ENCODE measurements around the gene TECPR2.
"Not testable (repeated sequence)": the region's sequence is repeated elsewhere in the genome, so short reads cannot be mapped to it uniquely, and the experiment has no call there.

TECPR2 gene

GRCh38 chr14:102509746-102510615, 147.2 kb downstream of the TECPR2 start, which contains the start of gene ANKRD9:
Gene ANKRD9, minus strand, starts transcription at chr14:102509776. Its CDS starts 1,887 bp downstream, at chr14:102507889.
- DNase-seq (ENCODE audit: low spot score): peak; percentile 93

GRCh38 chr14:102510616-102511520, 148.1 kb downstream of the TECPR2 start:
- no peak for DNase-seq (ENCODE audit: low spot score)

DNA sequence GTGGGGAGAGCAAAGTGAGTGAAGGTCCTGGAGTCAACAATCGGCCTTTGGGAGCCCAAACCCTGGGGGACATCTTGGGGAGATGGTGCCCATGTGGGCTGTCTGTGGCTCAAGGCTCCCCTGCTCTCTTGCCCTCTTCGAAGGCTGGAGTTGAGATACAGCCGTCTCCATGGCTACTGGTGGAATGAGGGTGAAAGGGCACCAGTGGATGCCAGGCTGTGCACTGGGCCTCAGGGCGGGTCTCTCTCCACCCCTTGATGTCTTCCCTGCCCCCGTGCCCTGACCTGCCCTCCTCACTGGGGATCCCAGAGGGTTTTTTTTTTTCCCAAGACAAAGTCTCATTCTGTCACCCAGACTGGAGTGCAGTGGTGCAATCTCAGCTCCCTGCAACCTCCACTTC, 148.8 kb downstream of the TECPR2 start:
- DNase-seq (ENCODE audit: low spot score): no peak

GRCh38 chr14:102512793-102513300, 150.1 kb downstream of the TECPR2 start:
- DNase-seq (ENCODE audit: low spot score): no peak

- DNase-seq (ENCODE audit: low spot score): no peak
These were observed 151.4 kb downstream of the TECPR2 start for GRCh38 chr14:102513899-102514772.

GRCh38 chr14:102514987-102515733, 152.4 kb downstream of the TECPR2 start:
- DNase-seq (ENCODE audit: low spot score): no peak

- peak; percentile 72 for DNase-seq (ENCODE audit: low spot score)
These were observed 154.0 kb downstream of the TECPR2 start for GRCh38 chr14:102516531-102517391.

- no peak for DNase-seq (ENCODE audit: low spot score)
These were observed 154.8 kb downstream of the TECPR2 start for GRCh38 chr14:102517392-102518062.

GRCh38 chr14:102518063-102518648, 155.4 kb downstream of the TECPR2 start:
- DNase-seq (ENCODE audit: low spot score): no peak

GRCh38 chr14:102519709-102520108, 157.0 kb downstream of the TECPR2 start:
- not testable (repeated sequence) for DNase-seq (ENCODE audit: low spot score)

- no peak for DNase-seq (ENCODE audit: low spot score)
These were observed 160.4 kb downstream of the TECPR2 start for GRCh38 chr14:102523200-102523568.

DNA sequence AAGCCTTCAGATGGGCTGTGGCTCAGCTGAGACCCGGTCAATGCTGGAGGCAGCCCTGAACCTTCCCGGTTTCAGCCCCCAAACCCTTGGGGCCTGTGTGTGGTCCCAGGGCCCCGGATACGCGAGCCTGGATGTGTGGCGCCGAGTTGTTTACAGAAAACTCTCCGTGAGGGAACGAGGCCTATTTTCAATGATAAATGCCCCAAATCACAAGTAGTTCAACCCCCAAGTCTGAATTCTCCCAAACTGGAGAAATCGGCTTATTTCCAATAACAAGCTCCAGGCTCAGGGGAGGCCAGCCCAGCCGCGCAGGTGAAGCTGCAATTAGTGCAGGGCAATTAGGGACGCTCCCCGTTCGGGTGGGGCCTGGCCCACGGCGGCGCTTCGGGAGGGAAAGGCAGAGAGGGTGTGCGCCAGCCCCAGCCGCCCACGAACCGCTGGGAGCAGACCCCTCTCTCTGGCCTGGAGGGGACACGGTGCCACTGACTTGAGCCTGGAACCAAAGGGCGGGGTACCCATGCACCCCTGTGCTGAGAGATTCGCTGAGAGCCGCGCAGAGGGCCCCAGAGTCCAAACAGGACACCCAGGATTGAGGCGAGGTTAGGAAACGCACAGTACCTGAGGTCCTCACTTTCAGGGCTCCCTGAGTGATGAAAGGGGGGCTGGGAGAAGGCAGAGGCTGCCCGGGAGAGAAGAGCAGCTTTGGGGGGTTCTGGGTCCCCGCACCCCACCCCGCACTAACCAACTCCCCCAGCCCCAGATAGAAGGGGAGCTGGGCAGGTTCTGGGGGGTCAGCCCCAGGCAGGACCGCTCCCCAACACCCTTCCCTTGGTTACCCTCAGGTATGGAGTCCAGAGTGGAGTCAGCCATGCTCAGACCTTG, 161.1 kb downstream of the TECPR2 start:
- DNase-seq (ENCODE audit: low spot score): no peak

- DNase-seq (ENCODE audit: low spot score): peak; percentile 99
These were observed 161.9 kb downstream of the TECPR2 start for GRCh38 chr14:102524451-102525218.

DNA sequence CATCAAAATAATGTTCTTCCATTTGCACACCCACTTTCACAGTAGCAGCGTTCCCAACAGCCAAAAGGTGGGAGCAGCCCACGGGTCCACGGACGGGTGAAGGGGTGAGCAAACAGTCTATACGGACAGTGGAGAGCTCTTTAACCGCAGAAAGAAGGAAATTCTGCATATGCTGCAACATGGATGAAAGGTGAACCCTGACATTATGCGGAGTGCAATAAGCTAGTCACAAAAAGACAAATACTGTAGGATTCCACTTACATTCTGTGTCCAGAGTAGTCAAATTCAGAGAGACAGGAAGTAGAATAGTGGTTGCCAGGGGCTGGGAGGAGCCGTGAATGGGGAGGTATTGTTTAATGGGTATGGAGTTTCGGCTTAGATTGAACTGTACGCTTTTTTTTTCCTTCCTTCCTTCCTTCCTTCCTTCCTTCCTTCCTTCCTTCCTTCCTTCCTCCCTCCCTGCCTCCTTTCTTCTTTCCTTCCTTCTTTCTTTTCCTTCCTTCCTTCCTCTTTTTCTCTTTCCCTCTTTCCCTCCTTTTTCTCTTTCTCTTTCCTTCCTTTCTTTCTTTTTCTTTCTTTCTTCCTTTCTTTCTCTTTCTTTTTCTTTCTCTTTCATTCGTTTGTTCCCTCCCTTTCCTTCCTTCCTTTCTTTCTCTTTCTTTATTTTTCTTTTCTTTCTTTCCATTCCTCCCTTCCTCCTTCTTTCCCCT, 162.6 kb downstream of the TECPR2 start:
- DNase-seq (ENCODE audit: low spot score): peak; percentile 78

- DNase-seq (ENCODE audit: low spot score): no peak
These were observed 163.3 kb downstream of the TECPR2 start for GRCh38 chr14:102525929-102526497.
